Astrocyte (in vitro differentiated cells and primary cell): ENCODE measurements around the gene CTNNA2. TPM values are rescaled to one million over a fixed set of nuclear protein-coding genes. Genes with fewer than 3 reads are reported as not detected.

Experiments
- DNase-seq: peaks from one replicate; pipeline ENCODE4 v3.0.0-alpha.2; 2010; ENCODE audit warnings: low read depth
- FAIRE-seq: peaks from 2 replicates; lab custom pipeline; 2011; peaks lifted over from hg19 to GRCh38; lab: Jason Lieb, UNC
- H2AFZ ChIP-seq: 2 replicates; pipeline ENCODE4 v1.6.0; 2012; ENCODE audit warnings: low read depth, low read length, inconsistent platforms
- H3K27ac ChIP-seq: 2 replicates; pipeline ENCODE4 v1.5.1; 2011; ENCODE audit warnings: low read depth, low read length, inconsistent platforms
- H3K27me3 ChIP-seq: 2 replicates; pipeline ENCODE4 v1.6.0; 2011; ENCODE audit warnings: low read length, inconsistent platforms; ENCODE audit not compliant: insufficient read depth
- H3K36me3 ChIP-seq: 2 replicates; pipeline ENCODE4 v1.5.1; 2011; ENCODE audit warnings: low read length, inconsistent platforms; ENCODE audit not compliant: insufficient read depth
- H3K4me1 ChIP-seq: 2 replicates; pipeline ENCODE4 v1.5.1; 2011; ENCODE audit warnings: low read length, inconsistent platforms; ENCODE audit not compliant: insufficient read depth
- H3K4me2 ChIP-seq: 2 replicates; pipeline ENCODE4 v1.6.0; 2012; ENCODE audit warnings: low read length, inconsistent platforms
- H3K4me3 ChIP-seq: 2 replicates; pipeline ENCODE4 v1.5.1; 2011; ENCODE audit warnings: low read depth, mild to moderate bottlenecking, low read length, inconsistent platforms; ENCODE audit not compliant: insufficient read depth
- H3K79me2 ChIP-seq: 2 replicates; pipeline ENCODE4 v1.6.0; 2012; ENCODE audit warnings: mild to moderate bottlenecking, low read length, inconsistent platforms; ENCODE audit not compliant: insufficient read depth
- H3K9ac ChIP-seq: 2 replicates; pipeline ENCODE4 v1.6.0; 2012; ENCODE audit warnings: mild to moderate bottlenecking, low read length, inconsistent platforms
- H3K9me3 ChIP-seq: 2 replicates; pipeline ENCODE4 v1.5.1; 2012; ENCODE audit warnings: low read depth, mild to moderate bottlenecking, low read length, inconsistent platforms; ENCODE audit not compliant: insufficient read depth
- H4K20me1 ChIP-seq: 2 replicates; pipeline ENCODE4 v1.6.0; 2012; ENCODE audit warnings: low read length, inconsistent platforms; ENCODE audit not compliant: insufficient read depth
- H3K27ac Mint-ChIP-seq: one replicate; pipeline ENCODE4 v1.8.0; 2021; ENCODE audit warnings: mild to moderate bottlenecking, mixed read lengths; ENCODE audit not compliant: unreplicated experiment
- H3K27me3 Mint-ChIP-seq: one replicate; pipeline ENCODE4 v1.8.0; 2021; ENCODE audit warnings: low read depth, mixed read lengths; ENCODE audit not compliant: unreplicated experiment
- H3K36me3 Mint-ChIP-seq: one replicate; pipeline ENCODE4 v1.8.0; 2021; ENCODE audit warnings: low read depth, mixed read lengths; ENCODE audit not compliant: unreplicated experiment
- H3K4me1 Mint-ChIP-seq: one replicate; pipeline ENCODE4 v1.8.0; 2021; ENCODE audit warnings: low read depth, mixed read lengths; ENCODE audit not compliant: unreplicated experiment
- H3K4me3 Mint-ChIP-seq: one replicate; pipeline ENCODE4 v1.8.0; 2021; ENCODE audit warnings: mild to moderate bottlenecking, moderate library complexity, mixed read lengths; ENCODE audit not compliant: unreplicated experiment
- H3K9me3 Mint-ChIP-seq: one replicate; pipeline ENCODE4 v1.8.0; 2021; ENCODE audit warnings: mild to moderate bottlenecking, mixed read lengths; ENCODE audit not compliant: unreplicated experiment
- CTCF ChIP-seq: IDR thresholded peaks from 2 replicates; pipeline ENCODE4 v1.5.1; 2011; ENCODE audit warnings: low read depth, mild to moderate bottlenecking, inconsistent platforms, low read length, moderate library complexity; ENCODE audit not compliant: insufficient read depth
- EZH2 ChIP-seq: IDR thresholded peaks from 2 replicates; pipeline ENCODE4 v1.6.1; 2012; ENCODE audit warnings: mild to moderate bottlenecking, low read length, inconsistent platforms; ENCODE audit not compliant: insufficient read depth
- total RNA-seq: library from RNA; stranded (reverse); gene quantifications from 2 replicates; pipeline ENCODE4 v1.2.1, GENCODE V29; 2021

Gene CTNNA2
- total RNA-seq, 1 donor from 2014 or later: 3.9 TPM

GRCh38 chr2:80568011-80568410 lies 1055.2 kb downstream of the CTNNA2 start:
- Mint-ChIP-seq H3K36me3 (no peaks in the 10 kb centered on the region), H3K4me1 (no peaks in the 10 kb centered on the region), H3K9me3 (no peaks in the 10 kb centered on the region), H3K27me3 (no peaks in the 10 kb centered on the region), H3K4me3 (no peak overlapping the region), H3K27ac (no peak overlapping the region)
- Histone ChIP-seq H3K36me3 (no peaks in the 10 kb centered on the region), H3K27me3 (no peaks in the 10 kb centered on the region), H3K9ac (no peak overlapping the region), H4K20me1 (no peaks in the 10 kb centered on the region), H3K4me1 (no peaks in the 10 kb centered on the region), H3K4me2 (no peak overlapping the region), H3K4me3 (no peak overlapping the region), H3K27ac (no peak overlapping the region), H3K9me3 (no peaks in the 10 kb centered on the region), H2AFZ (no peak overlapping the region), H3K79me2 (no peaks in the 10 kb centered on the region)
- no peak for FAIRE-seq
- DNase-seq: no peak
- no peak for TF ChIP-seq CTCF
- TF ChIP-seq EZH2: no peak

GRCh38 chr2:80573167-80573566 lies 1060.3 kb downstream of the CTNNA2 start:
- Mint-ChIP-seq H3K4me3 (no peak overlapping the region), H3K27me3 (no peaks in the 10 kb centered on the region), H3K27ac (no peak overlapping the region), H3K4me1 (no peaks in the 10 kb centered on the region), H3K9me3 (no peaks in the 10 kb centered on the region), H3K36me3 (no peaks in the 10 kb centered on the region)
- H2AFZ ChIP-seq: no peak overlapping the region
- H4K20me1 ChIP-seq: no peaks in the 10 kb centered on the region
- no peak for TF ChIP-seq EZH2
- no peak for TF ChIP-seq CTCF
- FAIRE-seq: no peak
- H3K27ac ChIP-seq: no peak overlapping the region
- H3K79me2 ChIP-seq: no peaks in the 10 kb centered on the region
- H3K27me3 ChIP-seq: no peaks in the 10 kb centered on the region
- no peak overlapping the region for H3K9ac ChIP-seq
- no peaks in the 10 kb centered on the region for H3K36me3 ChIP-seq
- no peaks in the 10 kb centered on the region for H3K4me1 ChIP-seq
- H3K9me3 ChIP-seq: no peaks in the 10 kb centered on the region
- no peak overlapping the region for H3K4me2 ChIP-seq
- no peak overlapping the region for H3K4me3 ChIP-seq
- DNase-seq: no peak

- H3K27me3 Mint-ChIP-seq: no peaks in the 10 kb centered on the region
- H3K9me3 Mint-ChIP-seq: no peaks in the 10 kb centered on the region
- H3K4me3 Mint-ChIP-seq: no peak overlapping the region
- Histone ChIP-seq H3K79me2 (no peaks in the 10 kb centered on the region), H3K36me3 (no peaks in the 10 kb centered on the region), H3K9ac (no peak overlapping the region), H3K4me3 (no peak overlapping the region), H3K9me3 (no peaks in the 10 kb centered on the region), H3K27ac (no peak overlapping the region), H3K27me3 (no peaks in the 10 kb centered on the region), H3K4me2 (no peak overlapping the region), H4K20me1 (no peaks in the 10 kb centered on the region), H3K4me1 (no peaks in the 10 kb centered on the region), H2AFZ (no peak overlapping the region)
- TF ChIP-seq EZH2 (no peak), CTCF (no peak)
- no peaks in the 10 kb centered on the region for H3K36me3 Mint-ChIP-seq
- H3K4me1 Mint-ChIP-seq: no peaks in the 10 kb centered on the region
- FAIRE-seq: no peak
- no peak for DNase-seq
- no peak overlapping the region for H3K27ac Mint-ChIP-seq
Observed at GRCh38 chr2:80573950-80574349, 1061.1 kb downstream of the CTNNA2 start.
